ENCODE data around the gene FAM234B. TPM values are rescaled to one million over a fixed set of nuclear protein-coding genes. Genes with fewer than 3 reads are reported as not detected.

FAM234B gene
- polyA plus RNA-seq, 1 of the 3 experiments (the other 2 are of a cell fraction) = 3.7 TPM

DNA sequence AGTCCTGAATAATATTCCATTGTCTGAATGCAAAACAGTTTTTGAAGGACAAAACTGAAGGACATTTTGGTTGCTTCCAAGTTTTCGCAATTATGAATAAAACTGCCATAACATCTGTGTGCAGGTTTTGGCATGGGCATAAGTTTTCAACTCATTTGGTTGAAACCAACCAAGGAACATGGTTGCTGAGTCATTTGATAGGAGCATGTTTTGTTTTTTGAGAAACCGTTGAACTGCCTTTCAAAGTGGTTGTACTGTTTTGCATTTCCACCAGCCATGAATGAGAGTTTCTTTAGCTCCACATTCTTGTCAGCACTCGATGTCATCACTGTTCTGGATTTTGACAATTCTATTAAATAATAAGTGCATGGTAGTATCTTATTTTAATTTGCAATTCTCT, 82.3 kb downstream of the FAM234B start:
- H2AFZ ChIP-seq (ENCODE audit: low read depth) = no peak overlapping the region
- no peak for DNase-seq
- H3K9me3 ChIP-seq = no peaks in the 10 kb centered on the region
- no peaks in the 10 kb centered on the region for H3K79me2 ChIP-seq (ENCODE audit: insufficient read depth)
- CTCF ChIA-PET = interaction anchor here (1.5 kb wide), 1 partner anchor 12 kb away, joined by 3 read pairs; no protein-coding TSS in a partner anchor
- TF ChIP-seq, protein P1, sequence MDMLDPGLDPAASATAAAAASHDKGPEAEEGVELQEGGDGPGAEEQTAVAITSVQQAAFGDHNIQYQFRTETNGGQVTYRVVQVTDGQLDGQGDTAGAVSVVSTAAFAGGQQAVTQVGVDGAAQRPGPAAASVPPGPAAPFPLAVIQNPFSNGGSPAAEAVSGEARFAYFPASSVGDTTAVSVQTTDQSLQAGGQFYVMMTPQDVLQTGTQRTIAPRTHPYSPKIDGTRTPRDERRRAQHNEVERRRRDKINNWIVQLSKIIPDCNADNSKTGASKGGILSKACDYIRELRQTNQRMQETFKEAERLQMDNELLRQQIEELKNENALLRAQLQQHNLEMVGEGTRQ (IDR thresholded peaks at IDR 0.05; ENCODE audit: borderline replicate concordance, low read depth, low read length) = no peak
- TF ChIP-seq FOSL2 (IDR thresholded peaks at IDR 0.05; ENCODE audit: borderline replicate concordance, low read depth) = no peak
- TF ChIP-seq RFX5 (IDR thresholded peaks at IDR 0.05; ENCODE audit: low read length) = no peak
- TF ChIP-seq MEF2A (IDR thresholded peaks at IDR 0.05; ENCODE audit: borderline replicate concordance, low read depth) = no peak
- TF ChIP-seq EZH2phosphoT487 (IDR thresholded peaks at IDR 0.05; ENCODE audit: borderline replicate concordance, low read depth) = no peak
- TF ChIP-seq, protein P2, sequence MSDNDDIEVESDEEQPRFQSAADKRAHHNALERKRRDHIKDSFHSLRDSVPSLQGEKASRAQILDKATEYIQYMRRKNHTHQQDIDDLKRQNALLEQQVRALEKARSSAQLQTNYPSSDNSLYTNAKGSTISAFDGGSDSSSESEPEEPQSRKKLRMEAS (IDR thresholded peaks at IDR 0.05; ENCODE audit: low read depth) = no peak
- TF ChIP-seq, protein P3, sequence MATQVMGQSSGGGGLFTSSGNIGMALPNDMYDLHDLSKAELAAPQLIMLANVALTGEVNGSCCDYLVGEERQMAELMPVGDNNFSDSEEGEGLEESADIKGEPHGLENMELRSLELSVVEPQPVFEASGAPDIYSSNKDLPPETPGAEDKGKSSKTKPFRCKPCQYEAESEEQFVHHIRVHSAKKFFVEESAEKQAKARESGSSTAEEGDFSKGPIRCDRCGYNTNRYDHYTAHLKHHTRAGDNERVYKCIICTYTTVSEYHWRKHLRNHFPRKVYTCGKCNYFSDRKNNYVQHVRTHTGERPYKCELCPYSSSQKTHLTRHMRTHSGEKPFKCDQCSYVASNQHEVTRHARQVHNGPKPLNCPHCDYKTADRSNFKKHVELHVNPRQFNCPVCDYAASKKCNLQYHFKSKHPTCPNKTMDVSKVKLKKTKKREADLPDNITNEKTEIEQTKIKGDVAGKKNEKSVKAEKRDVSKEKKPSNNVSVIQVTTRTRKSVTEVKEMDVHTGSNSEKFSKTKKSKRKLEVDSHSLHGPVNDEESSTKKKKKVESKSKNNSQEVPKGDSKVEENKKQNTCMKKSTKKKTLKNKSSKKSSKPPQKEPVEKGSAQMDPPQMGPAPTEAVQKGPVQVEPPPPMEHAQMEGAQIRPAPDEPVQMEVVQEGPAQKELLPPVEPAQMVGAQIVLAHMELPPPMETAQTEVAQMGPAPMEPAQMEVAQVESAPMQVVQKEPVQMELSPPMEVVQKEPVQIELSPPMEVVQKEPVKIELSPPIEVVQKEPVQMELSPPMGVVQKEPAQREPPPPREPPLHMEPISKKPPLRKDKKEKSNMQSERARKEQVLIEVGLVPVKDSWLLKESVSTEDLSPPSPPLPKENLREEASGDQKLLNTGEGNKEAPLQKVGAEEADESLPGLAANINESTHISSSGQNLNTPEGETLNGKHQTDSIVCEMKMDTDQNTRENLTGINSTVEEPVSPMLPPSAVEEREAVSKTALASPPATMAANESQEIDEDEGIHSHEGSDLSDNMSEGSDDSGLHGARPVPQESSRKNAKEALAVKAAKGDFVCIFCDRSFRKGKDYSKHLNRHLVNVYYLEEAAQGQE (IDR thresholded peaks at IDR 0.05; ENCODE audit: low read depth, low read length) = no peak
- TF ChIP-seq FOXJ3 (CRISPR knock-in tag; IDR thresholded peaks at IDR 0.05) = no peak
- TF ChIP-seq, protein P4, sequence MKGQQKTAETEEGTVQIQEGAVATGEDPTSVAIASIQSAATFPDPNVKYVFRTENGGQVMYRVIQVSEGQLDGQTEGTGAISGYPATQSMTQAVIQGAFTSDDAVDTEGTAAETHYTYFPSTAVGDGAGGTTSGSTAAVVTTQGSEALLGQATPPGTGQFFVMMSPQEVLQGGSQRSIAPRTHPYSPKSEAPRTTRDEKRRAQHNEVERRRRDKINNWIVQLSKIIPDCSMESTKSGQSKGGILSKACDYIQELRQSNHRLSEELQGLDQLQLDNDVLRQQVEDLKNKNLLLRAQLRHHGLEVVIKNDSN (IDR thresholded peaks at IDR 0.05; ENCODE audit: borderline replicate concordance, low read depth) = no peak
- no peak for TF ChIP-seq YY1 (IDR thresholded peaks at IDR 0.05; ENCODE audit: low read depth)
- no peak for TF ChIP-seq ELF1 (IDR thresholded peaks at IDR 0.05)
- TF ChIP-seq GATA2 (CRISPR knock-in tag; IDR thresholded peaks at IDR 0.05) = no peak
- TF ChIP-seq, protein P5, sequence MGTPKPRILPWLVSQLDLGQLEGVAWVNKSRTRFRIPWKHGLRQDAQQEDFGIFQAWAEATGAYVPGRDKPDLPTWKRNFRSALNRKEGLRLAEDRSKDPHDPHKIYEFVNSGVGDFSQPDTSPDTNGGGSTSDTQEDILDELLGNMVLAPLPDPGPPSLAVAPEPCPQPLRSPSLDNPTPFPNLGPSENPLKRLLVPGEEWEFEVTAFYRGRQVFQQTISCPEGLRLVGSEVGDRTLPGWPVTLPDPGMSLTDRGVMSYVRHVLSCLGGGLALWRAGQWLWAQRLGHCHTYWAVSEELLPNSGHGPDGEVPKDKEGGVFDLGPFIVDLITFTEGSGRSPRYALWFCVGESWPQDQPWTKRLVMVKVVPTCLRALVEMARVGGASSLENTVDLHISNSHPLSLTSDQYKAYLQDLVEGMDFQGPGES (IDR thresholded peaks at IDR 0.05; ENCODE audit: low read depth, low read length) = no peak
- TF ChIP-seq, protein P6, sequence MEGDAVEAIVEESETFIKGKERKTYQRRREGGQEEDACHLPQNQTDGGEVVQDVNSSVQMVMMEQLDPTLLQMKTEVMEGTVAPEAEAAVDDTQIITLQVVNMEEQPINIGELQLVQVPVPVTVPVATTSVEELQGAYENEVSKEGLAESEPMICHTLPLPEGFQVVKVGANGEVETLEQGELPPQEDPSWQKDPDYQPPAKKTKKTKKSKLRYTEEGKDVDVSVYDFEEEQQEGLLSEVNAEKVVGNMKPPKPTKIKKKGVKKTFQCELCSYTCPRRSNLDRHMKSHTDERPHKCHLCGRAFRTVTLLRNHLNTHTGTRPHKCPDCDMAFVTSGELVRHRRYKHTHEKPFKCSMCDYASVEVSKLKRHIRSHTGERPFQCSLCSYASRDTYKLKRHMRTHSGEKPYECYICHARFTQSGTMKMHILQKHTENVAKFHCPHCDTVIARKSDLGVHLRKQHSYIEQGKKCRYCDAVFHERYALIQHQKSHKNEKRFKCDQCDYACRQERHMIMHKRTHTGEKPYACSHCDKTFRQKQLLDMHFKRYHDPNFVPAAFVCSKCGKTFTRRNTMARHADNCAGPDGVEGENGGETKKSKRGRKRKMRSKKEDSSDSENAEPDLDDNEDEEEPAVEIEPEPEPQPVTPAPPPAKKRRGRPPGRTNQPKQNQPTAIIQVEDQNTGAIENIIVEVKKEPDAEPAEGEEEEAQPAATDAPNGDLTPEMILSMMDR (IDR thresholded peaks at IDR 0.05) = no peak
- no peak for TF ChIP-seq SIN3A (IDR thresholded peaks at IDR 0.05; ENCODE audit: borderline replicate concordance, low read depth, low read length)
- TF ChIP-seq TEAD4 (IDR thresholded peaks at IDR 0.05; ENCODE audit: borderline replicate concordance, insufficient read depth) = no peak
- H4K20me1 ChIP-seq (ENCODE audit: insufficient read depth) = no peaks in the 10 kb centered on the region
- H3K4me1 ChIP-seq (ENCODE audit: control insufficient read depth in 1 of 2, insufficient read depth in 2 of 2, low read depth in 1 of 2, low read length in 1 of 2) = peaks cover 0 to 20% of the 10 kb centered on the region in 2 experiments; a peak in 1 of 4 replicates
- H3K27me3 ChIP-seq (ENCODE audit: insufficient read depth) = no peaks in the 10 kb centered on the region
- H3F3A ChIP-seq (replicated peaks; ENCODE audit: insufficient read depth) = no peaks in the 10 kb centered on the region
- POLR2A ChIA-PET = no interaction called here
- no peaks in the 10 kb centered on the region for H3K36me3 ChIP-seq (replicated peaks in 1 of 2; ENCODE audit: control insufficient read depth in 1 of 2, insufficient read depth in 2 of 2, low read length in 1 of 2)
- no peak overlapping the region for H3K4me2 ChIP-seq
- H3K9me2 ChIP-seq = no peaks in the 10 kb centered on the region
- H3K27ac ChIP-seq (ENCODE audit: low read depth in 2 of 2, low read length in 1 of 2) = no peak overlapping the region
- WGBS (ENCODE audit: low lambda C conversion rate) = 78% methylated on average over 3 of the region's 3 CpGs
- H3K9ac ChIP-seq = no peak overlapping the region
- no peak overlapping the region for H3K4me3 ChIP-seq (ENCODE audit: low read depth in 2 of 2, low read length in 1 of 2)

Data from SK-N-SH (cell line).